Stimulated activated CD8-positive, alpha-beta memory T cell treated with anti-CD3 and anti-CD28 coated beads, Interleukin-15, amount 100 ng/mL, for 24 hours (primary cell): ENCODE measurements around the gene POTEB3.
"Not testable (repeated sequence)": the region's sequence is repeated elsewhere in the genome, so short reads cannot be mapped to it uniquely, and the experiment has no call there.

Source experiments
- DNase-seq: peaks from one replicate; pipeline ENCODE4 v3.0.0-alpha.2; 2020; ENCODE audit warnings: low read depth

Gene POTEB3

GRCh38 chr15:21440399-21440798, at the start of gene POTEB3:
Gene POTEB3 (minus strand): TSS chr15:21440499. CDS start chr15:21440011, 488 bp downstream.
- not testable (repeated sequence) for DNase-seq

- DNase-seq: not testable (repeated sequence)
These were observed 13.4 kb upstream of the POTEB3 start for GRCh38 chr15:21453683-21454082.

GRCh38 chr15:21451920-21452563, 11.7 kb upstream of the POTEB3 start:
- DNase-seq: not testable (repeated sequence)

DNA sequence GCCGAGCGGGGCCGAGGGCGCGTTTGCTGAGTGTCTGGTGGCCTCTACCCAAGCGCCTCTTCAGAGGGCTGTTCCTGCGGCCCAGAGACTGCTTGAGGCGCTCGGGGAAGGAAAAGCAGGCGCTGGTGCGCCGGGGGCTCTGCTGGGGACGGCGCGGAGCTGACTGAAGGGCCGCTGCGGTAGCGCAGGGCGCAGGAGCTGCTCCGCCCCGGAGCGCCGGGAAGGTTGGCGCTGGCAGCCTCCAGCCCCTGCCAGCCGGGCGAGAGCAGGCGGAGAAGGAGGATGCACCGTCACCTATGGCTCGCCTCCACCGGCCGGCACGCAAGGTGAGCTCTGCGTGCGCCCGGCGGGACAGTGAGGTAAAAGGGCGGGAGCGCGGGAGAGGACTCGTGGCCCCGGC, 11.2 kb upstream of the POTEB3 start:
- not testable (repeated sequence) for DNase-seq

DNA sequence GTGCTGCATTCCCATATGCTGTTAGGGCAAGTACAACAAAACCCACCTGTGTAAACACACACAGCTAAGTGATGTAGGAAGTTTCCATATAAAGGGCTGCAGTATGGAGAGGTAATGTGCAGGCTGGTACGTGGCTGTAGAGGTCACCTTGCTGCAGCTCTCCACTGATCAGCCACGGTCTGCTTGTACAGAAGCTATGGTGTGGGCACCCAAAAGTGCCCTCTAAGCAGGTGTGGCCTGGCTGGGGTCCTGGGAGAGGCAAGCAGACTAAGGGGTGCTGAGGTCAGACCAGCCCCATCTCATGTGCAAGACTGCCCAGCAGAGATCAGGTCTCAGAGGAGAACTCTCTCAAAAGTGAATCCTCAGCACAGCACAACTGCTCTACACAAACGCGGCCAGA, 32.9 kb downstream of the POTEB3 start:
- DNase-seq: not testable (repeated sequence)

DNA sequence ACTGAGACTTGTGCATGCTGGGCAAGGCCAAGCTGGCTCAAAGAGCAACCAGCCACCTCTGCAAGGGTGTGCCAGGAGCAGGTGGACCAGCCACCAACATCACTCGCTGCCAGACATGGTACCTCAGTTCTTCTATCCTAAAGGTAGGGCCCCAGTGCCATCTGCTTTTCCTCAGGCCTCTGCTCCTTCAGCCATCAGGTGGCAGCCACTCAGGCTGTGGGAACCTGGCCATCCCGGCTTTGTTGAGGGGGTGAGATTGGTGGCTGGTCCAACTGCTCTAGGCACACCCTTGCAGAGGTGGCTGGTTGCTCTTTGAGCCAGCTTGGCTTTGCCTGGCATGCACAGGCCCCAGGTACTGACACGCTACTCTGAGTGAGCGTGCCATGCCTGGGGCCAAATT, 38.8 kb downstream of the POTEB3 start:
- DNase-seq: not testable (repeated sequence)

- not testable (repeated sequence) for DNase-seq
These were observed 41.2 kb downstream of the POTEB3 start for GRCh38 chr15:21399111-21399510.

DNA sequence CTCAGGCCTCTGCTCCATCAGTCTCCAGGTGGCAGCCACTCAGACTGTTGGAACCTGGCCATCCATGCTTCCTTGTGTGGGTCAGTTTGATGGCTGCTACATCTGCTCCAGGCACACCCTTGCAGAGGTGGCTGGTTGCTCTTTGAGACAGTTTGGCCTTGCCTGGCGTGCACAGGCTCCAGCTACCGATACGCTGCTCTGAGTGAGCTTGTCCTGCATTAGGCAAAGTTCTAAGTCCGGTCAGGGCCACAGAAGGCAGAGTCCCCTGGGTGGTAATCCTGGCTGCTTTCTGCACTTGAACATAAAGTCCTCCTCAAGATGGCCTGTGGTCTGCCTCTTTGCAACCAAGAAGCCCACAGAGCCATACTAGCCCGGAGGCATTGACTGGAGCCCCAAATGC, 41.8 kb downstream of the POTEB3 start:
- not testable (repeated sequence) for DNase-seq

- DNase-seq: not testable (repeated sequence)
These were observed 42.6 kb downstream of the POTEB3 start for GRCh38 chr15:21397656-21398055.

DNA sequence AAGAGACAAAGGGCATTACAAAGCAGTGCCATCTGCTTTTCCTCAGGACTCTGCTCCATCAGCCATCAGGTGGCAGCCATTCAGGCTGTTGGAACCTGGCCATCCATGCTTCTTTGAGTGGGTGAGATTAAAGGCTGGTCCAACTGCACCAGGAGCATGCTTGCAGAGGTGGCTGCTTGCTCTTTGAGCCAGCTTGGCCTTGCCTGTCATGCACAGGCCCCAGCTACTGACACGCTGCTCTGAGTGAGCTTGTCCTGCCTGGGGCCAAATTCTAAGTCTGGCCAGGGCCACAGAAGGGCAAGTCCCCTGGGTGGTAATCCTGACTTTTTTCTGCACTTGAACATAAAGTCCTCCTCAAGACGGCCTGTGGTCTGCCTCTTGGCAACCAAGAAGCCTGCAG, 43.1 kb downstream of the POTEB3 start:
- not testable (repeated sequence) for DNase-seq

GRCh38 chr15:21385961-21386360, 54.3 kb downstream of the POTEB3 start:
- not testable (repeated sequence) for DNase-seq

DNA sequence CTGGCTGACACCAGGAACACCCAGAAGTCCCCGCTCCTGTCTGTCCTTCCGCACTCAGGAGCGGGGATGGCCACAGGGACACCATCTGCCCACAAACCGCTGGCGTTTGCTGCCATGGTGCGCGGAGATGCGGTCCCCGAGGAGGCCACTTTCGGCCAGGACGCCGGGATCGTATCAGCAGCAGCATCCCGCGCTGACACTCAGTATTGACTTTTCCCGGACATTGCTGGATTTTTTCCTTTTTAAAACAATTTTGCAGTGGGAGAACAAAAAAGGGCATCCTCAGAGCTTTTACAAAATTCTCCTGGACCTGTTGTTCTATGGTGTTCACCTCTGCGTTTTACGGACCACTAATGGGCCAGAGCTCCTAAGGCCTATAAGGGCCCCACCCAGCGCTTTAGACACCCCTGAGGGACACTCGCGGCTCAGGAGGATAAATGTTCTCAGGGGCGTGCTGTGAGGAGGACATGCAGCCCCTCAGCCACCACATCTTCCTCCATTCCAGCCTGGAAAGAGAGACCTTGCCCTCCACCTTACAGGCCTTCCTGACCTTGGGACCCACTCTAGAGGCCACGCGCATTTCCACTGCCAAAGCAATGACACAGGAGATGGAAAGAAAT, 56.3 kb downstream of the POTEB3 start:
- not testable (repeated sequence) for DNase-seq

DNA sequence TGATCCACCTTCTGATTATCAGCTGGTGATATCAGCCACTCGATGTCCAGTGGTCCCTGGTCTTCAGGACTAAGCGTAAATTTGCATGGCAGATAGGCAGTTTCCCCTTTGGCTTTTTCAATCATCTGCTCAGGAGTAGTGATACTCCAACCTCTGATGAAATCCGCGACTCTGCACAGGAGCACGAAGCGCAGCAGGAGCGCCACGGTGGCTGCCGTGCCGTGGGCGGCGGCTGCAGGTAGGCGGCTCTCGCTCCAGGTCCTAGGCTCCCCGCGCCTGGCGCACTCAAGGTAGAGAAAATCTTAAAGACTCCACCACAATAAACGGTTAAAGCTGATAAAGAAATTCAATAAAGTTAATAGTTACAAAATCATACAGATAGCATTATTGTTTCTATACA, 66.6 kb downstream of the POTEB3 start:
- DNase-seq: not testable (repeated sequence)

DNA sequence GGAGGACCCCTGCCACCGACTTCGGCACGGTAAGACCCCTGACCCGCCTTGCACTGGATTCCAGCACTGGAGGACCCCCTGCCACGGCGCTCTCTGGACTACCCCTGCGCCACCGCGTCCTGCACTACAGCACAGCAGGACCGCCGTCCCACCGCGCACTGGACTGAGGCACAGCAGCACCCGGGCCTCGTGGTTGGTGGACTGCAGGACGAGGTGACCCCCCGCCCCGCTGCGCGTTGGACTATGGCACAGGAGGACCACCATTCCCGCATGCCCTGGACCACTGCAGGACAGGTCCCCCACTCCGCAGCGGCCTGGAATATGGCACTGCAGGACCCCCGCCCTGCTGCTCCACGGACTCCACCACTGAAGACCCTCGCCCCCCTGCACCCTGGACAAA, 71.1 kb downstream of the POTEB3 start:
- not testable (repeated sequence) for DNase-seq

DNA sequence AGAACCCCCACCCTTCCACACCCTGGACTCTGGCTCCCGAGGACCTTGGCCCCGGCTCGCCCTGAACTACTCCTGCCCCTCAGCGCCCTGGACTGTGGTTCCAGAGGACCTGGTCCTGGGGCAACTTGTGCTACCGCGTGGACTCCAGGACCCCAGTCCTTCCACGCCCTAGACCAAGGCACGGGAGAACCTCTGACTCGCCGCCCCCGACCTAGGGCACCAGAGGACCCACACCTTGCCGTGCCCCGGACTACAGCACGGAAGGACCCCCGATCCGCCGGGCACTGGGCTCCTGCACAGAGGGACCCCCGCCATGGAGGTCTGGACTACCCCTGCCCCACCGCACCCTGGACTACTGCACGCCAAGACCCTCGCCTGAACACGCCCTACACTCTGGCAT, 71.7 kb downstream of the POTEB3 start:
- DNase-seq: not testable (repeated sequence)
